Ishikawa (cell line): ENCODE results near the gene OLFML2B.

Source experiments
- CEBPB ChIP-seq: IDR thresholded peaks from 2 replicates; pipeline ENCODE4 v1.6.1; 2012
- EGR1 ChIP-seq: IDR thresholded peaks from 2 replicates; pipeline ENCODE4 v1.6.1; 2012
- EP300 ChIP-seq: IDR thresholded peaks from 2 replicates; pipeline ENCODE4 v1.6.1; 2012; ENCODE audit warnings: borderline replicate concordance
- FOXM1 ChIP-seq: IDR thresholded peaks from 2 replicates; pipeline ENCODE4 v1.6.1; 2012; ENCODE audit warnings: low read depth, borderline replicate concordance
- MAX ChIP-seq: IDR thresholded peaks from 2 replicates; pipeline ENCODE4 v1.6.1; 2012
- NFIC ChIP-seq: IDR thresholded peaks from 2 replicates; pipeline ENCODE4 v1.6.1; 2012
- RAD21 ChIP-seq: IDR thresholded peaks from 2 replicates; pipeline ENCODE4 v1.6.1; 2012; ENCODE audit warnings: low read depth
- REST ChIP-seq: IDR thresholded peaks from 2 replicates; pipeline ENCODE4 v1.6.1; 2012; ENCODE audit warnings: low read depth, mild to moderate bottlenecking
- TAF1 ChIP-seq: IDR thresholded peaks from 2 replicates; pipeline ENCODE4 v1.6.1; 2012; ENCODE audit warnings: low read depth, mild to moderate bottlenecking
- USF1 ChIP-seq: IDR thresholded peaks from 2 replicates; pipeline ENCODE4 v1.6.1; 2012

- TF ChIP-seq REST, result no peak
- no peak for TF ChIP-seq TAF1
- no peak for TF ChIP-seq NFIC
- TF ChIP-seq FOXM1, result no peak
- no peak for TF ChIP-seq RAD21
- TF ChIP-seq MAX, result no peak
- no peak for TF ChIP-seq EP300
- no peak for TF ChIP-seq EGR1
- no peak for TF ChIP-seq USF1
- no peak for TF ChIP-seq CEBPB
Observed at GRCh38 chr1:161982507-161982895, 41.2 kb downstream of the OLFML2B start.
